Stimulated activated CD4-positive, alpha-beta T cell treated with anti-CD3 and anti-CD28 coated beads, Interleukin-4, amount 100 ng/mL, for 48 hours (primary cell): ENCODE measurements around the gene ARID3A.

Source experiments
- DNase-seq, 2 donors: peaks; one replicate each; pipeline ENCODE4 v3.0.0-alpha.2; 2020; ENCODE audit warnings: low read depth in 2 of 2

ARID3A gene

GRCh38 chr19:1004204-1004802 lies 78.5 kb downstream of the ARID3A start:
- no peak for DNase-seq

GRCh38 chr19:1004803-1005664 lies 79.2 kb downstream of the ARID3A start:
- no peak for DNase-seq

GRCh38 chr19:1006711-1007398 lies 81.0 kb downstream of the ARID3A start:
- DNase-seq = no peak

- DNase-seq = no peak
Measured at GRCh38 chr19:1007399-1008251, 81.8 kb downstream of the ARID3A start.

GRCh38 chr19:1008268-1009040 lies 82.6 kb downstream of the ARID3A start:
- no peak for DNase-seq

GRCh38 chr19:1009041-1009980 lies 83.5 kb downstream of the ARID3A start:
- DNase-seq = no peak

GRCh38 chr19:1009981-1010538 lies 84.2 kb downstream of the ARID3A start:
- no peak for DNase-seq

- DNase-seq = no peak
Measured at GRCh38 chr19:1010586-1011510, 85.0 kb downstream of the ARID3A start.

GRCh38 chr19:1011831-1012333 lies 86.0 kb downstream of the ARID3A start:
- DNase-seq = no peak

GRCh38 chr19:1012334-1012733 lies 86.5 kb downstream of the ARID3A start:
- no peak for DNase-seq

- DNase-seq = no peak
Measured at GRCh38 chr19:1013218-1013617, 87.4 kb downstream of the ARID3A start.

GRCh38 chr19:1014161-1015060 lies 88.6 kb downstream of the ARID3A start:
- DNase-seq = no peak

- no peak for DNase-seq
Measured at GRCh38 chr19:1015061-1015781, 89.4 kb downstream of the ARID3A start.

GRCh38 chr19:1015782-1016646 lies 90.2 kb downstream of the ARID3A start:
- no peak for DNase-seq

- no peak for DNase-seq
Measured at GRCh38 chr19:1016647-1017114, 90.8 kb downstream of the ARID3A start.
